ENCODE data around the gene SLC18A3. TPM values are rescaled to one million over a fixed set of nuclear protein-coding genes. Genes with fewer than 3 reads are reported as not detected.
A peak's percentile ranks its signal among the peaks of the same experiment; 100 is the strongest.

Gene SLC18A3
- total RNA-seq (2014; rRNA removed; shearing (Covaris generic)): not detected in 2 replicates

- H3K4me3 ChIP-seq (ENCODE audit: insufficient read depth, low read depth, low read length): peak within 1 kb of the TSS; percentile 52
Observed at GRCh38 chr10:49610114-49610457, at the start of gene SLC18A3. TSS of gene SLC18A3 (plus strand) at chr10:49610310. CDS start at chr10:49610741, 431 bp downstream.

DNA sequence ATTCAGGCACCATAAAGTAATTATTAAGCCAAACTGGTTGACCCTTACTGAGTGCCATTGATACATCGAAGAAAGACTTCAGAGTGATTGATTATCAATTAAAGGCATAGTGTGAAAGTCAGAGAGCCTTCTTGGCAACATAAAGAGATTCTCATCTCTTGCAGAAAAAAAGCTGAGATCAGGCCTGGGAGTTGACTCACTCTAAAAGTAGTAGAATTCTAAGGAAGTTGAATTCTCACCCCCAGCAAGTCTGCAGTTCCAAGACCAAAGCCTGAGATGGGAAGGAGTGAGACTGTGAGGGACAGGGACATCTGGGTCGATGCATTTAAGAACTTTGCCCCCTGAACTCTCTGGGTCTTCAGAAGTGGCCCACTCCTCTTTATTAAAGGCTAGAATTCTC is 49.6 kb upstream of the SLC18A3 start:
- no peak for DNase-seq
- no peak overlapping the region for H3K4me3 ChIP-seq (ENCODE audit: insufficient read depth, low read depth, low read length)
- no peaks in the 10 kb centered on the region for H3K36me3 ChIP-seq (replicated peaks; ENCODE audit: control insufficient read depth, insufficient read depth, low read length)
- no peaks in the 10 kb centered on the region for H3K27me3 ChIP-seq (ENCODE audit: control insufficient read depth, insufficient read depth, low read length)

More at GRCh38 chr10:49610114-49610457, at the start of gene SLC18A3:
- DNase-seq: peak; percentile 88
- no peaks in the 10 kb centered on the region for H3K36me3 ChIP-seq (replicated peaks; ENCODE audit: control insufficient read depth, insufficient read depth, low read length)
- H3K27me3 ChIP-seq (ENCODE audit: control insufficient read depth, insufficient read depth, low read length): peaks cover 92% of the 10 kb centered on the region

DNA sequence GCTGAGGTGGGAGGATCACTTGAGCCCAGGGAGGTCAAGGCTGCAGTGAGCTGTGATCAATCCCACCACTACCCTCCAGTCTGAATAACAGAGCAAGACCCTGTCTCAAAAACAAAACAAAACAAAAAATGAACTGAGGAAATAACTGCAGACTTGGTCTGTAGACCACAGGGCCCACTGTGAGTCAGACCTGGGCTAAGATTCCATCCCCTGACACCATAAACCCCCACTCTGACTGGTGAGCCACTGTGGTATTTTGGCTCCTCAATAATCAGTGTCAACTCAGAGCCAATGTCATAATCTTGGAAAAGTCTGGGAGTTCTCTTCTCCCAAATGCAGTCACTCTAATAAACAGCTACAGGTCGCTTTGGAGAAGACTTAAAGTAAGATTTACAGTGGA is 47.2 kb upstream of the SLC18A3 start:
- no peak for DNase-seq
- H3K4me3 ChIP-seq (ENCODE audit: insufficient read depth, low read depth, low read length): no peak overlapping the region

DNA sequence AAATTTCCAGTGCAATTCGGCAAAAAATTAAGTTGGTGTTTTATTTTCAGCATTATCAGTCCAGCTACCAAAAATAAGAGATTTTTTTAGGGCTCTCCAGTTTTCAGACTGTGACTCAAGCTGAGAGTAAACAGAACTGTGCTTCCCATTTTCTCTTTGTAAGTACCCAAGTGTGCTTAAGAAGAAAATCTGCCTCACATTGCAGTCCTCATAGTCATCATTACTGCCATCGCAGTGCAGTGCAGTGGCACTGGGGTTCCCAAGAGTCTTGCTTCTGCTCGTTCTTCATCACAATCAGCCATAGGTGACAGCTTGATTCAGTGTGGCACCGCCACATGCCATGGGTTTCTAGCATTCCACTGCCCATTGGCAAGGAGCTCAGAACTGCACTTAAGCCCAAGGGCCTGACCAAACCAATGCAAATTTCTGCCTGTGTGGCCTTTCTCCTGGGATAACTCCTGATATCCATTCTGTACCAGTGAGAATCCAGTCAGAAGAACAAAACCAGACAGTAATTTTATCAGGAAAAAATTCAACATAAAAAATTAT is 45.6 kb upstream of the SLC18A3 start:
- no peak for DNase-seq
- no peak overlapping the region for H3K4me3 ChIP-seq (ENCODE audit: insufficient read depth, low read depth, low read length)
- H3K27me3 ChIP-seq (ENCODE audit: control insufficient read depth, insufficient read depth, low read length): no peaks in the 10 kb centered on the region
- H3K36me3 ChIP-seq (replicated peaks; ENCODE audit: control insufficient read depth, insufficient read depth, low read length): no peaks in the 10 kb centered on the region

More for the DNA sequence above, 47.2 kb upstream of the SLC18A3 start:
- H3K36me3 ChIP-seq (replicated peaks; ENCODE audit: control insufficient read depth, insufficient read depth, low read length): no peaks in the 10 kb centered on the region
- H3K27me3 ChIP-seq (ENCODE audit: control insufficient read depth, insufficient read depth, low read length): no peaks in the 10 kb centered on the region

GRCh38 chr10:49567810-49568209 is 42.3 kb upstream of the SLC18A3 start:
- Histone ChIP-seq H3K27me3 (ENCODE audit: control insufficient read depth, insufficient read depth, low read length) (no peaks in the 10 kb centered on the region), H3K36me3 (replicated peaks; ENCODE audit: control insufficient read depth, insufficient read depth, low read length) (no peaks in the 10 kb centered on the region), H3K4me3 (ENCODE audit: insufficient read depth, low read depth, low read length) (no peak overlapping the region)
- DNase-seq: no peak

GRCh38 chr10:49568235-49568634 is 41.9 kb upstream of the SLC18A3 start:
- H3K36me3 ChIP-seq (replicated peaks; ENCODE audit: control insufficient read depth, insufficient read depth, low read length): no peaks in the 10 kb centered on the region
- no peak for DNase-seq
- no peak overlapping the region for H3K4me3 ChIP-seq (ENCODE audit: insufficient read depth, low read depth, low read length)
- no peaks in the 10 kb centered on the region for H3K27me3 ChIP-seq (ENCODE audit: control insufficient read depth, insufficient read depth, low read length)

DNA sequence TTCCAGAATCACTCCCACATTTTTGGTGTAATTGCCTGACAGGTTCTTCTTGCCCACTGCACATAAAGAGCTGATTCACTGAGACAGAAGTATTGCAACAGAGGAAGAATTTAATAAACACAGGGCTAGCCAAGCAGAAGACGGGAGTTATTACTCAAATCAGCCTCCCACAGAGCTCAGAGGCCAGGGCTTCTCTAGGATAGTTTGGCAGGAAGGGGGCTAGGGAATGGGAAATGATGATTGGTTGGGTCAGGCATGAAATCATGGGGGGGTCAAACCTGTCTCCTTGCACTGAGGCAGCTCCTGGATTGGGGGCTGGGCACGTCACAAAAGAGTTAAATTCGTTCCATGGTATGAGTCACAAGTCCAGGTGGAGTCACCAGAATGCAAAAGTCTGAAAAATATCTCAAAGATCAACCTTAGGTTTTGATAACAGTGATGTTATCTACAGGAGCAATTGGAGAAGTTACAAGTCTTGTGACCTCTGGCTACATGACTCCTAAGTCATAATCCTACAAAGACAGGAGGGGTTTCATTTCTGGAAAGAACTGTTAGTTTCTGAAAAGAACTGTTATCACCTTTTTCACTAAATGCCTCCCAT is 41.0 kb upstream of the SLC18A3 start:
- no peaks in the 10 kb centered on the region for H3K36me3 ChIP-seq (replicated peaks; ENCODE audit: control insufficient read depth, insufficient read depth, low read length)
- H3K4me3 ChIP-seq (ENCODE audit: insufficient read depth, low read depth, low read length): no peak overlapping the region
- H3K27me3 ChIP-seq (ENCODE audit: control insufficient read depth, insufficient read depth, low read length): no peaks in the 10 kb centered on the region
- DNase-seq: no peak

DNA sequence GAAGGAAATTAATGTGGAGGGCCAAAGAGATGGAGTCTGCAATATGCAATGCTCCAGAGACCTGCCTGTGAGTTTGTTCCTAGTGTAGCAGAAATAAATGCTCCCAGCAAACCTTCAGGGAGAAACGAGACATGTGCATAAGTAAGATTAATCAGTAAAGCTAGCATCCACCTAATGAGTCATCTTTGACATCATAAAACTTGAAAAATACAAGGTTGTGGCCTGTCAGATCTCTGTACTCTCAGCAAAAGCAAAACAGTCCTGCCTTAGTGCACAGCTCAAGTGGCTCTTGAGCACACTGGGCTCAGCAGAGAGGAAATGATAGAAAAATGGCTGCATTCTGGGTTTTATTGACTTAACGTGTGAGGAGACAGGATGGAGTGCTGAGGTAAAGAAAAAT is 38.7 kb upstream of the SLC18A3 start:
- no peak overlapping the region for H3K4me3 ChIP-seq (ENCODE audit: insufficient read depth, low read depth, low read length)
- H3K27me3 ChIP-seq (ENCODE audit: control insufficient read depth, insufficient read depth, low read length): no peaks in the 10 kb centered on the region
- no peaks in the 10 kb centered on the region for H3K36me3 ChIP-seq (replicated peaks; ENCODE audit: control insufficient read depth, insufficient read depth, low read length)
- no peak for DNase-seq

- Histone ChIP-seq H3K36me3 (replicated peaks; ENCODE audit: control insufficient read depth, insufficient read depth, low read length) (no peaks in the 10 kb centered on the region), H3K27me3 (ENCODE audit: control insufficient read depth, insufficient read depth, low read length) (no peaks in the 10 kb centered on the region), H3K4me3 (ENCODE audit: insufficient read depth, low read depth, low read length) (no peak overlapping the region)
- no peak for DNase-seq
Observed at GRCh38 chr10:49572594-49573114, 37.5 kb upstream of the SLC18A3 start.

- no peaks in the 10 kb centered on the region for H3K36me3 ChIP-seq (replicated peaks; ENCODE audit: control insufficient read depth, insufficient read depth, low read length)
- no peak overlapping the region for H3K4me3 ChIP-seq (ENCODE audit: insufficient read depth, low read depth, low read length)
- DNase-seq: no peak
- H3K27me3 ChIP-seq (ENCODE audit: control insufficient read depth, insufficient read depth, low read length): no peaks in the 10 kb centered on the region
Observed at GRCh38 chr10:49575489-49576072, 34.5 kb upstream of the SLC18A3 start.

DNA sequence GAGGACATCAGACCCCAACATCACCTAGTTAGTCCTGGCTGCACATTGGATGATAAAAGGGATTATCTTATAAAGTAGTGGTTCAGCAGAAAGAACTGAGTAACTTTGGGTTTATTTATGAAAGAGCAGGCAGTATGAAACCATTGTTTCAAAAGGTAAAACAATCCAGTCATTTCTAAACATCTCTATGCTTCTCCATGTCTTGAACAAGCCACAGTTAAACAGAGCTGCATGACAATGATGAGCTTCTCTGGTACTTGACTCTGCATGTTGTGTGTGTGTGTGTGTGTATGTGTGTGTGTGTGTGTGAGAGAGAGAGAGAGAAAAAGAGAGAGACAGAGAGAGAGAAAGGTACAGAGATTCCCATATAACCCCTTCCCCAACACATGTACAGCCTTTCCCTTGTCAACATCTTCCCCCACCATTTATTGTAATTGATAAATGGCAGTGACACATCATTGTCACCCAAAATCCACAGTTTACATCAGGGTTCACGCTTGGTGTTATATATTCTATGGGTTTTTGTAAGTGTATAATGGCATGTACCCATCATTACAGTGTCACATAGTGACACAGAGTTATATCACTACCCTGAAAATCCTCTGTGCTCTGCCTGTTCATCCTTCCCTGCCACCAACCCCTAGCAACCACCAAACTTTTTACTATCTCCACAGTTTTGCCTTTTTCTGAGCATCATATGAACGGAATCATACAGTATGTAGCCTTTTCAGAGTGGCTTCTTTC is 32.8 kb upstream of the SLC18A3 start:
- DNase-seq: no peak
- no peaks in the 10 kb centered on the region for H3K36me3 ChIP-seq (replicated peaks; ENCODE audit: control insufficient read depth, insufficient read depth, low read length)
- no peaks in the 10 kb centered on the region for H3K27me3 ChIP-seq (ENCODE audit: control insufficient read depth, insufficient read depth, low read length)
- no peak overlapping the region for H3K4me3 ChIP-seq (ENCODE audit: insufficient read depth, low read depth, low read length)

- no peaks in the 10 kb centered on the region for H3K27me3 ChIP-seq (ENCODE audit: control insufficient read depth, insufficient read depth, low read length)
Observed at GRCh38 chr10:49578392-49578791, 31.7 kb upstream of the SLC18A3 start.

DNA sequence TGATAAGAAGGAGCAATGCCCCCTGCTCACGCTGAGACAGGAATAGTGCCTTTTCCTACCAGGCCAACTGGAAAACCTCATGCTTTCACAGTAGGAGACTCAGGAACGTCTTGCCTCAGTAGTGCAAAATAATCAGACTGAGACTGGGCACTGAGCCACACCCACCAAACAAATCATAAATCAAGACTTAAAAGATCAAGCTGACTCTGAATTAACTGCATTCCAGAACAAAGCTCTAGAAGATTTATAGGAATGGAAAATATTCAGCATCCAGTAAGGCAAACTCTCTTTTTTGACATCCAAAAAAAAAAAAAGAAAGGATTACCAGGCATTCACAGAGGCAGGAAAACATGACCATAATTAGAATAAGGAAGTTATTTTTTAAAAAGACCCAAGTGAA is 30.5 kb upstream of the SLC18A3 start:
- DNase-seq: no peak
- Histone ChIP-seq H3K36me3 (replicated peaks; ENCODE audit: control insufficient read depth, insufficient read depth, low read length) (no peaks in the 10 kb centered on the region), H3K4me3 (ENCODE audit: insufficient read depth, low read depth, low read length) (no peak overlapping the region), H3K27me3 (ENCODE audit: control insufficient read depth, insufficient read depth, low read length) (no peaks in the 10 kb centered on the region)

More at GRCh38 chr10:49578392-49578791, 31.7 kb upstream of the SLC18A3 start:
- DNase-seq: no peak
- H3K4me3 ChIP-seq (ENCODE audit: insufficient read depth, low read depth, low read length): no peak overlapping the region
- no peaks in the 10 kb centered on the region for H3K36me3 ChIP-seq (replicated peaks; ENCODE audit: control insufficient read depth, insufficient read depth, low read length)

DNA sequence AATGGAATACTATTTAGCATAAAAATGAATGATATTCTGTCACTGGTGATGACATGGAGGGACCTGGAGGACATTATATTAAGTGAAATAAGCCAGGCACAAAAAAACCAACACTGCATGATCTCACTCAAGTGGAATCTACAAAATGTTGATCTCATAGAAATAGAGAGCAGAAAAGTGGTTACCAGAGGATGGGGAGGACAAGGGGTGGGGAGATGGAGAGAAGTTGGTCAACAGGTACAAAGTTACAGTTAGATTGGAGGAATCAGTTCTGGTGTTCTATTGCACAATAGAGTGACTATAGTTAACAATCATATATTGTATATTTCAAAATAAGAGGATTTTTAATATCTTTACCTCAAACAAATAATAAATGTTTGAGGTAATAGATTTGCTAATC is 24.7 kb upstream of the SLC18A3 start:
- DNase-seq: no peak
- H3K27me3 ChIP-seq (ENCODE audit: control insufficient read depth, insufficient read depth, low read length): no peaks in the 10 kb centered on the region
- no peak overlapping the region for H3K4me3 ChIP-seq (ENCODE audit: insufficient read depth, low read depth, low read length)
- H3K36me3 ChIP-seq (replicated peaks; ENCODE audit: control insufficient read depth, insufficient read depth, low read length): no peaks in the 10 kb centered on the region

DNA sequence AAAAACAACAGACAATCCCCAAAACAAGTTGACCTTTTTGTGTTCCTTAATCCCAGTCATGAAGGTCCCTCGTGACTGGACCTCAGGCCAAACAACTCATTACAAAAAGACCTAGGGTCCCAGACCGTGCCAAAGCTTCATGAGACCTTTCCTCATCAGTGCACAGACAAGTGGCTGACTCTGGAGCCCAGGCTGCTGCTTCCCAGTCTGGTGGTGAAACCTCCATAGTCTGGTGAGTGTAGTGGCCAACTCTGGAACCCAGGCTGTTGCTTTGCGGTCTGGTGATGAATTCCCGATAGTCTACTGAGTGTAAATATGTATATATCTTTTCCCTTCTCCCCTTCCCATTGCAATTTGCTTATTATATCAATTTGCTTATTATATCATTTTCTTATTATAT is 22.1 kb upstream of the SLC18A3 start:
- no peak for DNase-seq
- Histone ChIP-seq H3K36me3 (replicated peaks; ENCODE audit: control insufficient read depth, insufficient read depth, low read length) (no peaks in the 10 kb centered on the region), H3K27me3 (ENCODE audit: control insufficient read depth, insufficient read depth, low read length) (no peaks in the 10 kb centered on the region), H3K4me3 (ENCODE audit: insufficient read depth, low read depth, low read length) (no peak overlapping the region)

Measured in H7 (cell line).